MCF 10A (cell line): ENCODE results near the gene TPSB2. TPM values are rescaled to one million over a fixed set of nuclear protein-coding genes. Genes with fewer than 3 reads are reported as not detected.

ENCODE experiments used
- BruUV-seq: library from RNA; stranded (reverse); fragments of 400-500 nt; replicated peaks from 2 replicates; lab custom pipeline; 2021; lab: Mats Ljungman, UMichigan
- CTCF ChIA-PET: fragments of 300-600 bp; sonication (Branson Sonifier 250); formaldehyde crosslinking; extraction: SDS; loops from one replicate; lab custom pipeline; 2021; ENCODE audit warnings: antibody characterized with exemption, inconsistent platforms; lab: Yijun Ruan, JAX
- POLR2A ChIA-PET: fragments of 300-600, 350-650 bp; sonication (Branson Sonifier 250); formaldehyde crosslinking; extraction: SDS; loops from one replicate; lab custom pipeline; 2020; ENCODE audit warnings: antibody characterized with exemption, inconsistent platforms; lab: Yijun Ruan, JAX
- DNase-seq: peaks from one replicate; pipeline ENCODE4 v3.0.0-alpha.2; 2018; ENCODE audit not compliant: unreplicated experiment
- H3K27ac Mint-ChIP-seq: one replicate; pipeline ENCODE4 v1.8.0; 2022; ENCODE audit warnings: mild to moderate bottlenecking, low read depth, mixed read lengths; ENCODE audit not compliant: unreplicated experiment
- H3K27me3 Mint-ChIP-seq: one replicate; pipeline ENCODE4 v1.8.0; 2022; ENCODE audit warnings: mixed read lengths; ENCODE audit not compliant: insufficient read depth, unreplicated experiment
- H3K36me3 Mint-ChIP-seq: one replicate; pipeline ENCODE4 v1.8.0; 2022; ENCODE audit warnings: mild to moderate bottlenecking, moderate library complexity, mixed read lengths; ENCODE audit not compliant: insufficient read depth, unreplicated experiment
- H3K4me1 Mint-ChIP-seq: one replicate; pipeline ENCODE4 v1.8.0; 2022; ENCODE audit warnings: mixed read lengths; ENCODE audit not compliant: insufficient read depth, unreplicated experiment
- H3K4me3 Mint-ChIP-seq: one replicate; pipeline ENCODE4 v1.8.0; 2022; ENCODE audit warnings: mild to moderate bottlenecking, moderate library complexity, mixed read lengths; ENCODE audit not compliant: unreplicated experiment
- H3K9me3 Mint-ChIP-seq: one replicate; pipeline ENCODE4 v1.8.0; 2022; ENCODE audit warnings: mixed read lengths; ENCODE audit not compliant: unreplicated experiment
- intact Hi-C: fragments of 100-400 bp; cut with micrococcal nuclease; formaldehyde crosslinking; loops from 2 replicates; pipeline ENCODE4 v1.14.1; 2022
- total RNA-seq: library from RNA; stranded (reverse); gene quantifications from 2 replicates; pipeline ENCODE4 v1.2.3, GENCODE V29; 2022
- TF ChIP-seq, protein P1 (sequence below): fragments of 200-600 bp; IDR thresholded peaks from one replicate; pipeline ENCODE4 v1.8.0; 2022; ENCODE audit warnings: antibody characterized with exemption, mild to moderate bottlenecking; ENCODE audit not compliant: unreplicated experiment

The TPSB2 gene
- total RNA-seq, 1 experiment from 2014 or later: not detected

GRCh38 chr16:1213231-1213630 lies 16.8 kb downstream of the TPSB2 start:
- BruUV-seq: no TSS peak
- Mint-ChIP-seq H3K4me3 (no peak overlapping the region), H3K36me3 (no peaks in the 10 kb centered on the region), H3K27ac (no peak overlapping the region), H3K27me3 (peaks cover 20% of the 10 kb centered on the region), H3K9me3 (no peaks in the 10 kb centered on the region), H3K4me1 (no peaks in the 10 kb centered on the region)
- DNase-seq: no peak
- POLR2A ChIA-PET: no interaction called here
- TF ChIP-seq, protein P1, sequence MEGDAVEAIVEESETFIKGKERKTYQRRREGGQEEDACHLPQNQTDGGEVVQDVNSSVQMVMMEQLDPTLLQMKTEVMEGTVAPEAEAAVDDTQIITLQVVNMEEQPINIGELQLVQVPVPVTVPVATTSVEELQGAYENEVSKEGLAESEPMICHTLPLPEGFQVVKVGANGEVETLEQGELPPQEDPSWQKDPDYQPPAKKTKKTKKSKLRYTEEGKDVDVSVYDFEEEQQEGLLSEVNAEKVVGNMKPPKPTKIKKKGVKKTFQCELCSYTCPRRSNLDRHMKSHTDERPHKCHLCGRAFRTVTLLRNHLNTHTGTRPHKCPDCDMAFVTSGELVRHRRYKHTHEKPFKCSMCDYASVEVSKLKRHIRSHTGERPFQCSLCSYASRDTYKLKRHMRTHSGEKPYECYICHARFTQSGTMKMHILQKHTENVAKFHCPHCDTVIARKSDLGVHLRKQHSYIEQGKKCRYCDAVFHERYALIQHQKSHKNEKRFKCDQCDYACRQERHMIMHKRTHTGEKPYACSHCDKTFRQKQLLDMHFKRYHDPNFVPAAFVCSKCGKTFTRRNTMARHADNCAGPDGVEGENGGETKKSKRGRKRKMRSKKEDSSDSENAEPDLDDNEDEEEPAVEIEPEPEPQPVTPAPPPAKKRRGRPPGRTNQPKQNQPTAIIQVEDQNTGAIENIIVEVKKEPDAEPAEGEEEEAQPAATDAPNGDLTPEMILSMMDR: no peak
- CTCF ChIA-PET: no interaction called here
- intact Hi-C loops: no loop called here

GRCh38 chr16:1212616-1213194 lies 17.3 kb downstream of the TPSB2 start:
- no peaks in the 10 kb centered on the region for H3K9me3 Mint-ChIP-seq
- no peak overlapping the region for H3K4me3 Mint-ChIP-seq
- no peak overlapping the region for H3K27ac Mint-ChIP-seq
- H3K4me1 Mint-ChIP-seq: no peaks in the 10 kb centered on the region
- DNase-seq: no peak
- CTCF ChIA-PET: no interaction called here
- intact Hi-C loops: no loop called here
- no TSS peak for BruUV-seq
- TF ChIP-seq, protein P1: no peak
- POLR2A ChIA-PET: no interaction called here
- no peaks in the 10 kb centered on the region for H3K36me3 Mint-ChIP-seq
- H3K27me3 Mint-ChIP-seq: peaks cover 20% of the 10 kb centered on the region

- POLR2A ChIA-PET: no interaction called here
- Mint-ChIP-seq H3K9me3 (no peaks in the 10 kb centered on the region), H3K4me3 (no peak overlapping the region), H3K36me3 (no peaks in the 10 kb centered on the region), H3K4me1 (no peaks in the 10 kb centered on the region), H3K27me3 (peaks cover 21% of the 10 kb centered on the region), H3K27ac (no peak overlapping the region)
- CTCF ChIA-PET: no interaction called here
- intact Hi-C loops: no loop called here
- TF ChIP-seq, protein P1: no peak
- DNase-seq: no peak
- BruUV-seq: no TSS peak
Measured at GRCh38 chr16:1211451-1212268, 18.3 kb downstream of the TPSB2 start.

- ChIA-PET CTCF (no interaction called here), POLR2A (no interaction called here)
- no peak for DNase-seq
- no peaks in the 10 kb centered on the region for H3K36me3 Mint-ChIP-seq
- H3K27ac Mint-ChIP-seq: no peak overlapping the region
- no peaks in the 10 kb centered on the region for H3K4me1 Mint-ChIP-seq
- no peak overlapping the region for H3K4me3 Mint-ChIP-seq
- no peaks in the 10 kb centered on the region for H3K9me3 Mint-ChIP-seq
- BruUV-seq: no TSS peak
- TF ChIP-seq, protein P1: no peak
- H3K27me3 Mint-ChIP-seq: peaks cover 22% of the 10 kb centered on the region
- intact Hi-C loops: no loop called here
Measured at GRCh38 chr16:1210461-1210860, 19.5 kb downstream of the TPSB2 start.
